ENCODE results near the gene PUSL1. TPM values are rescaled to one million over a fixed set of nuclear protein-coding genes. Genes with fewer than 3 reads are reported as not detected.

The PUSL1 gene
- total and polyA plus RNA-seq, 2 of the 13 experiments (the other 11 are each of a cell fraction or from before 2014, with no cell fraction given), result 8.3 to 22.2 TPM

- TF ChIP-seq ZNF333 (CRISPR knock-in tag; IDR thresholded peaks at IDR 0.05; ENCODE audit: borderline replicate concordance) (0 out of 2 replicates have a peak, but pooled peaks have one; percentile 14), PHF8 (CRISPR knock-in tag; IDR thresholded peaks at IDR 0.05) (0 out of 2 replicates have a peak, but pooled peaks have one; percentile 24), ZNF281 (CRISPR knock-in tag; IDR thresholded peaks at IDR 0.05; ENCODE audit: borderline replicate concordance) (0 out of 2 replicates have a peak, but pooled peaks have one; percentile 16), RAD21 (CRISPR knock-in tag; IDR thresholded peaks at IDR 0.05) (peak; percentile 71), ZBTB38 (CRISPR knock-in tag; IDR thresholded peaks at IDR 0.05) (peak; percentile 33; the same call in 1 of the 2 replicates), ZBTB39 (CRISPR knock-in tag; IDR thresholded peaks at IDR 0.05) (no peak), AKAP8 (CRISPR knock-in tag; IDR thresholded peaks at IDR 0.05) (0 out of 2 replicates have a peak, but pooled peaks have one; percentile 58), AHDC1 (CRISPR knock-in tag; IDR thresholded peaks at IDR 0.05; ENCODE audit: borderline replicate concordance) (no peak), NONO (IDR thresholded peaks at IDR 0.05) (no peak), NONO (CRISPR knock-in tag; conservative IDR thresholded peaks at IDR 0.05) (peak; percentile 10; the same call in 1 of the 2 replicates), FOSL2 (CRISPR knock-in tag; IDR thresholded peaks at IDR 0.05) (peak; percentile 82), PAWR (CRISPR knock-in tag; IDR thresholded peaks at IDR 0.05; ENCODE audit: borderline replicate concordance) (no peak), ZNF446 (CRISPR knock-in tag; IDR thresholded peaks at IDR 0.05) (0 out of 2 replicates have a peak, but pooled peaks have one; percentile 36), XRCC5 (optimal IDR thresholded peaks at IDR 0.05; ENCODE audit: low read length) (peak; percentile 59), ZNF580 (CRISPR knock-in tag; IDR thresholded peaks at IDR 0.05; ENCODE audit: borderline replicate concordance, low read depth) (0 out of 2 replicates have a peak, but pooled peaks have one; percentile 30), HNRNPL (IDR thresholded peaks at IDR 0.05; ENCODE audit: low read depth, low read length) (0 out of 2 replicates have a peak, but pooled peaks have one; percentile 40), ZSCAN9 (CRISPR knock-in tag; IDR thresholded peaks at IDR 0.05; ENCODE audit: borderline replicate concordance) (0 out of 2 replicates have a peak, but pooled peaks have one; percentile 32), FOXC1 (CRISPR knock-in tag; IDR thresholded peaks at IDR 0.05; ENCODE audit: borderline replicate concordance) (no peak)
These were observed 36.4 kb downstream of the PUSL1 start (continued) for GRCh38 chr1:1344655-1345361.

All from HepG2 (cell line).